Stimulated activated CD8-positive, alpha-beta memory T cell treated with anti-CD3 and anti-CD28 coated beads, Interleukin-12 subunit alpha, Interleukin-12 subunit beta, amount 100 ng/mL, for 24 hours (primary cell): ENCODE results near the gene TUT4.

Experiments used
- DNase-seq: peaks from one replicate; pipeline ENCODE4 v3.0.0-alpha.2; 2020; ENCODE audit errors: extremely low read depth

Gene TUT4

GRCh38 chr1:52533713-52534112 lies 19.2 kb downstream of the TUT4 start:
- DNase-seq: no peak

GRCh38 chr1:52532731-52533327 lies 20.1 kb downstream of the TUT4 start:
- DNase-seq: no peak

GRCh38 chr1:52532247-52532646 lies 20.6 kb downstream of the TUT4 start:
- no peak for DNase-seq

- no peak for DNase-seq
These were observed 21.5 kb downstream of the TUT4 start for GRCh38 chr1:52531249-52531872.

- no peak for DNase-seq
These were observed 22.2 kb downstream of the TUT4 start for GRCh38 chr1:52530563-52531144.

- DNase-seq: no peak
These were observed 29.5 kb downstream of the TUT4 start for GRCh38 chr1:52523376-52523775.

- no peak for DNase-seq
These were observed 32.7 kb downstream of the TUT4 start for GRCh38 chr1:52520148-52520547.

- no peak for DNase-seq
These were observed 33.9 kb downstream of the TUT4 start for GRCh38 chr1:52518962-52519361.

GRCh38 chr1:52511851-52512615 lies 40.9 kb downstream of the TUT4 start:
- DNase-seq: no peak

- no peak for DNase-seq
These were observed 41.5 kb downstream of the TUT4 start for GRCh38 chr1:52511439-52511838.

GRCh38 chr1:52506920-52507546 lies 45.9 kb downstream of the TUT4 start:
- DNase-seq: no peak

GRCh38 chr1:52506349-52506748 lies 46.5 kb downstream of the TUT4 start:
- DNase-seq: no peak

GRCh38 chr1:52504720-52505119 lies 48.2 kb downstream of the TUT4 start:
- DNase-seq: no peak

GRCh38 chr1:52503706-52504105 lies 49.2 kb downstream of the TUT4 start:
- no peak for DNase-seq

- no peak for DNase-seq
These were observed 50.1 kb downstream of the TUT4 start for GRCh38 chr1:52502789-52503188.

- DNase-seq: no peak
These were observed 65.3 kb downstream of the TUT4 start for GRCh38 chr1:52487632-52488031.

- DNase-seq: no peak
These were observed 70.4 kb downstream of the TUT4 start for GRCh38 chr1:52482326-52483004.

- DNase-seq: no peak
These were observed 73.8 kb downstream of the TUT4 start for GRCh38 chr1:52479076-52479475.

- no peak for DNase-seq
These were observed 75.0 kb downstream of the TUT4 start for GRCh38 chr1:52477876-52478275.

- DNase-seq: no peak
These were observed 75.9 kb downstream of the TUT4 start for GRCh38 chr1:52476943-52477342.

- no peak for DNase-seq
These were observed 78.1 kb downstream of the TUT4 start for GRCh38 chr1:52474807-52475206.

GRCh38 chr1:52473039-52473438 lies 79.9 kb downstream of the TUT4 start:
- no peak for DNase-seq
